ENCODE data around the gene CA10.

GRCh38 chr17:51630101-51630671 is 528.3 kb downstream of the CA10 start:
- TF ChIP-seq CTCF (IDR thresholded peaks at IDR 0.05), result no peak
- TF ChIP-seq POLR2AphosphoS5 (IDR thresholded peaks at IDR 0.05), result no peak
- no peak for TF ChIP-seq EP300 (IDR thresholded peaks at IDR 0.05)

Data from sigmoid colon (tissue), 4 donors.